Thoracic aorta (tissue), 2 donors: ENCODE results near the gene CST5. TPM values are rescaled to one million over a fixed set of nuclear protein-coding genes. Genes with fewer than 3 reads are reported as not detected.
"Not testable (repeated sequence)": the region's sequence is repeated elsewhere in the genome, so short reads cannot be mapped to it uniquely, and the experiment has no call there.

Experiments used
- ATAC-seq: fragments of 150-250 bp; one replicate; pipeline ENCODE4 v1.8.0; 2017; ENCODE audit warnings: low read depth; ENCODE audit not compliant: insufficient number of reproducible peaks, low FRiP score
- DNase-seq: peaks from one replicate; pipeline ENCODE4 v3.0.0-alpha.2; 2020; ENCODE audit warnings: low spot score
- H3K27ac ChIP-seq, 2 donors: fragments of 200-600 bp; sonication (generic); 1 replicate in 1 of 2; 2 replicates in 1 of 2; pipeline ENCODE4 v1.5.1; 2016; ENCODE audit warnings: mild to moderate bottlenecking in 2 of 2, moderate library complexity in 2 of 2
- H3K27me3 ChIP-seq: fragments of 200-600 bp; sonication (generic); replicated peaks from 2 replicates; pipeline ENCODE4 v1.6.0; 2016; ENCODE audit warnings: mild to moderate bottlenecking; ENCODE audit not compliant: insufficient read depth
- H3K36me3 ChIP-seq: fragments of 200-600 bp; sonication (generic); one replicate; pipeline ENCODE4 v1.5.1; 2016
- H3K4me1 ChIP-seq, 2 donors: fragments of 200-600 bp; sonication (generic); 1 replicate in 1 of 2; 2 replicates in 1 of 2; pipeline versions ENCODE4 v1.5.1 to v1.6.0; 2016; ENCODE audit warnings: low read depth in 2 of 2, mild to moderate bottlenecking in 1 of 2; ENCODE audit not compliant: control insufficient read depth in 1 of 2
- H3K4me3 ChIP-seq: fragments of 200-600 bp; sonication (generic); 2 replicates; pipeline ENCODE4 v1.5.1; 2016; ENCODE audit warnings: mild to moderate bottlenecking
- H3K9me3 ChIP-seq: fragments of 200-600 bp; sonication (generic); 2 replicates; pipeline ENCODE4 v1.5.1; 2016
- CTCF ChIP-seq: fragments of 200-600 bp; sonication (generic); IDR thresholded peaks from one replicate; pipeline ENCODE4 v1.5.1; 2019; ENCODE audit warnings: antibody characterized with exemption
- total RNA-seq, 2 donors: library from RNA; depleted of rRNA; stranded (reverse); fragments of >200 nt; gene quantifications; one replicate each; pipeline versions ENCODE4 v1.1.0 to v1.2.3, GENCODE V29; 2016

Gene CST5
- total RNA-seq, 2 donors from 2014 or later: not detected

GRCh38 chr20:23868321-23868720, 11.2 kb downstream of the CST5 start:
- no peak for DNase-seq

GRCh38 chr20:23867152-23867776, 12.3 kb downstream of the CST5 start:
- Histone ChIP-seq H3K9me3 (no peaks in the 10 kb centered on the region), H3K4me1 (no peaks in the 10 kb centered on the region), H3K27me3 (no peaks in the 10 kb centered on the region), H3K36me3 (no peaks in the 10 kb centered on the region), H3K27ac (no peak overlapping the region), H3K4me3 (no peak overlapping the region)
- ATAC-seq (no peak), DNase-seq (no peak)
- no peak for TF ChIP-seq CTCF

More at GRCh38 chr20:23868321-23868720, 11.2 kb downstream of the CST5 start:
- no peaks in the 10 kb centered on the region for H3K4me1 ChIP-seq
- no peak for TF ChIP-seq CTCF
- no peak overlapping the region for H3K27ac ChIP-seq
- H3K27me3 ChIP-seq: no peaks in the 10 kb centered on the region
- ATAC-seq: no peak
- H3K9me3 ChIP-seq: no peaks in the 10 kb centered on the region
- no peaks in the 10 kb centered on the region for H3K36me3 ChIP-seq
- no peak overlapping the region for H3K4me3 ChIP-seq

- not testable (repeated sequence) for H3K27ac ChIP-seq, ATAC-seq, H3K27me3 ChIP-seq, H3K9me3 ChIP-seq, H3K36me3 ChIP-seq, H3K4me3 ChIP-seq, H3K4me1 ChIP-seq, DNase-seq
These were observed 18.8 kb downstream of the CST5 start for GRCh38 chr20:23860771-23861170.

GRCh38 chr20:23857962-23858595, 21.5 kb downstream of the CST5 start:
- H3K4me1 ChIP-seq: no peaks in the 10 kb centered on the region
- DNase-seq (no peak), ATAC-seq (no peak)
- no peaks in the 10 kb centered on the region for H3K36me3 ChIP-seq
- TF ChIP-seq CTCF: no peak
- no peak overlapping the region for H3K4me3 ChIP-seq
- H3K9me3 ChIP-seq: no peaks in the 10 kb centered on the region
- H3K27ac ChIP-seq: no peak overlapping the region
- no peaks in the 10 kb centered on the region for H3K27me3 ChIP-seq

GRCh38 chr20:23856736-23857135, 22.8 kb downstream of the CST5 start:
- Histone ChIP-seq H3K4me1 (no peaks in the 10 kb centered on the region), H3K27me3 (no peaks in the 10 kb centered on the region), H3K36me3 (no peaks in the 10 kb centered on the region), H3K4me3 (no peak overlapping the region), H3K9me3 (no peaks in the 10 kb centered on the region), H3K27ac (no peak overlapping the region)
- TF ChIP-seq CTCF: no peak
- DNase-seq (no peak), ATAC-seq (no peak)

- no peak overlapping the region for H3K4me3 ChIP-seq
These were observed 23.3 kb downstream of the CST5 start for GRCh38 chr20:23856226-23856625.

More at GRCh38 chr20:23856226-23856625, 23.3 kb downstream of the CST5 start:
- no peak for ATAC-seq
- Histone ChIP-seq H3K27ac (no peak overlapping the region), H3K9me3 (no peaks in the 10 kb centered on the region), H3K4me1 (no peaks in the 10 kb centered on the region), H3K36me3 (no peaks in the 10 kb centered on the region), H3K27me3 (no peaks in the 10 kb centered on the region)
- no peak for DNase-seq
- no peak for TF ChIP-seq CTCF
